Loucy (cell line): ENCODE measurements around the gene CACNB3.

ENCODE experiments used
- H2AFZ ChIP-seq: fragments of 200-600 bp; sonication (generic); 2 replicates; pipeline ENCODE4 v1.6.0; 2016; ENCODE audit warnings: antibody characterized with exemption, mild to moderate bottlenecking, low read length, moderate library complexity
- H3F3A ChIP-seq: fragments of 200-600 bp; 2 replicates; pipeline ENCODE4 v1.6.0; 2016; ENCODE audit warnings: antibody characterized with exemption, low read depth, mild to moderate bottlenecking
- H3K27me3 ChIP-seq: fragments of 200-600 bp; sonication (generic); 2 replicates; pipeline ENCODE4 v1.6.1; 2014; ENCODE audit warnings: low read length, mild to moderate bottlenecking; ENCODE audit not compliant: insufficient read depth, poor library complexity, severe bottlenecking
- H3K36me3 ChIP-seq: fragments of 200-600 bp; sonication (generic); 2 replicates; pipeline ENCODE4 v1.6.1; 2016; ENCODE audit warnings: low read length; ENCODE audit not compliant: insufficient read depth
- H3K4me1 ChIP-seq: fragments of 200-600 bp; sonication (generic); 2 replicates; pipeline ENCODE4 v1.5.1; 2014; ENCODE audit warnings: low read length, mild to moderate bottlenecking; ENCODE audit not compliant: insufficient read depth, poor library complexity, severe bottlenecking
- H3K4me2 ChIP-seq: fragments of 200-600 bp; sonication (generic); 2 replicates; pipeline ENCODE4 v1.6.0; 2014; ENCODE audit warnings: antibody characterized with exemption, low read length, low read depth, mild to moderate bottlenecking; ENCODE audit not compliant: poor library complexity, severe bottlenecking
- H3K4me3 ChIP-seq: fragments of 200-600 bp; sonication (generic); 2 replicates; pipeline ENCODE4 v1.5.1; 2014; ENCODE audit warnings: low read length, mild to moderate bottlenecking, mixed read lengths; ENCODE audit not compliant: poor library complexity, severe bottlenecking
- H3K79me2 ChIP-seq: fragments of 200-600 bp; sonication (generic); 2 replicates; pipeline ENCODE4 v1.6.1; 2014; ENCODE audit warnings: low read length; ENCODE audit not compliant: insufficient read depth
- H3K9ac ChIP-seq: fragments of 200-600 bp; sonication (generic); 2 replicates; pipeline ENCODE4 v1.6.0; 2014; ENCODE audit warnings: mild to moderate bottlenecking, low read depth, low read length, moderate library complexity; ENCODE audit not compliant: poor library complexity, severe bottlenecking
- H3K9me2 ChIP-seq: fragments of 200-600 bp; sonication (generic); replicated peaks from 2 replicates; pipeline ENCODE4 v1.6.1; 2016; ENCODE audit warnings: low read depth, low read length, mixed read lengths
- H3K9me3 ChIP-seq: fragments of 200-600 bp; sonication (generic); 2 replicates; pipeline ENCODE4 v1.6.1; 2014; ENCODE audit warnings: mild to moderate bottlenecking, antibody characterized with exemption, low read length, low read depth; ENCODE audit not compliant: insufficient read depth
- H4K20me1 ChIP-seq: fragments of 200-600 bp; sonication (generic); 2 replicates; pipeline ENCODE4 v1.6.0; 2014; ENCODE audit warnings: antibody characterized with exemption, low read length, mild to moderate bottlenecking; ENCODE audit not compliant: insufficient read depth, poor library complexity, severe bottlenecking
- EZH2phosphoT487 ChIP-seq: fragments of 200-600 bp; IDR thresholded peaks from 2 replicates; pipeline ENCODE4 v1.6.1; 2018; ENCODE audit warnings: antibody characterized with exemption, mild to moderate bottlenecking, moderate library complexity, borderline replicate concordance
- TF ChIP-seq, protein P1 (sequence below): fragments of 200-600 bp; sonication (generic); conservative IDR thresholded peaks from 2 replicates; pipeline ENCODE4 v1.5.1; 2014; ENCODE audit warnings: mild to moderate bottlenecking, antibody characterized with exemption, low read length

Gene CACNB3

DNA sequence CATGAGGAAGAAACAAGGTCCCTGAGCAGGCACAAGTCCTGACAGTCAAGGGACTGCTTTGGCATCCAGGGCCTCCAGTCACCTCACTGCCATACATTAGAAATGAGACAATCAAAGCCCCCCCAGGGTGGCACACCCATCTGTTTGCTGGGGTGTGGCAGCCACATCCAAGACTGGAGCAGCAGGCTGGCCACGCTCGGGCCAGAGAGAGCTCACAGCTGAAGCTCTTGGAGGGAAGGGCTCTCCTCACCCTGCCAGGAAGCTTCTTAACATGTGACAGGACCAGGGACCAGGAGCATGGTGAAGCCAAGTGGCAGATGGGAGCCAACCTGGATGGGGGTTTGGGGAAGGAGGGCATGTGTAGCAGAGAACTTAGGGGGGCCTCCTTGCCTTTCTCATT, 10.0 kb downstream of the CACNB3 start:
- Histone ChIP-seq H3K36me3 (peaks cover 57% of the 10 kb centered on the region; the same call in 1 of the 2 replicates), H3K4me3 (no peak overlapping the region), H3K9ac (no peak overlapping the region), H2AFZ (no peak overlapping the region), H3K9me3 (no peaks in the 10 kb centered on the region), H3K4me2 (no peak overlapping the region), H3K27me3 (no peaks in the 10 kb centered on the region), H4K20me1 (no peaks in the 10 kb centered on the region), H3K4me1 (no peaks in the 10 kb centered on the region), H3F3A (no peaks in the 10 kb centered on the region), H3K79me2 (no peaks in the 10 kb centered on the region), H3K9me2 (no peaks in the 10 kb centered on the region)
- TF ChIP-seq, protein P1, sequence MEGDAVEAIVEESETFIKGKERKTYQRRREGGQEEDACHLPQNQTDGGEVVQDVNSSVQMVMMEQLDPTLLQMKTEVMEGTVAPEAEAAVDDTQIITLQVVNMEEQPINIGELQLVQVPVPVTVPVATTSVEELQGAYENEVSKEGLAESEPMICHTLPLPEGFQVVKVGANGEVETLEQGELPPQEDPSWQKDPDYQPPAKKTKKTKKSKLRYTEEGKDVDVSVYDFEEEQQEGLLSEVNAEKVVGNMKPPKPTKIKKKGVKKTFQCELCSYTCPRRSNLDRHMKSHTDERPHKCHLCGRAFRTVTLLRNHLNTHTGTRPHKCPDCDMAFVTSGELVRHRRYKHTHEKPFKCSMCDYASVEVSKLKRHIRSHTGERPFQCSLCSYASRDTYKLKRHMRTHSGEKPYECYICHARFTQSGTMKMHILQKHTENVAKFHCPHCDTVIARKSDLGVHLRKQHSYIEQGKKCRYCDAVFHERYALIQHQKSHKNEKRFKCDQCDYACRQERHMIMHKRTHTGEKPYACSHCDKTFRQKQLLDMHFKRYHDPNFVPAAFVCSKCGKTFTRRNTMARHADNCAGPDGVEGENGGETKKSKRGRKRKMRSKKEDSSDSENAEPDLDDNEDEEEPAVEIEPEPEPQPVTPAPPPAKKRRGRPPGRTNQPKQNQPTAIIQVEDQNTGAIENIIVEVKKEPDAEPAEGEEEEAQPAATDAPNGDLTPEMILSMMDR: no peak
- no peak for TF ChIP-seq EZH2phosphoT487

- no peaks in the 10 kb centered on the region for H3F3A ChIP-seq
- no peaks in the 10 kb centered on the region for H3K9me3 ChIP-seq
- no peak overlapping the region for H3K9ac ChIP-seq
- H4K20me1 ChIP-seq: no peaks in the 10 kb centered on the region
- H3K4me3 ChIP-seq: no peak overlapping the region
- no peaks in the 10 kb centered on the region for H3K79me2 ChIP-seq
- TF ChIP-seq, protein P1: no peak
- TF ChIP-seq EZH2phosphoT487: no peak
- H3K4me2 ChIP-seq: no peak overlapping the region
- peaks cover 64% of the 10 kb centered on the region; the same call in 1 of the 2 replicates for H3K36me3 ChIP-seq
- H3K9me2 ChIP-seq: no peaks in the 10 kb centered on the region
- H3K4me1 ChIP-seq: no peaks in the 10 kb centered on the region
- no peak overlapping the region for H2AFZ ChIP-seq
- no peaks in the 10 kb centered on the region for H3K27me3 ChIP-seq
Measured at GRCh38 chr12:48828841-48829575, 10.7 kb downstream of the CACNB3 start.

- no peak overlapping the region for H3K9ac ChIP-seq
- no peaks in the 10 kb centered on the region for H3F3A ChIP-seq
- H3K9me3 ChIP-seq: no peaks in the 10 kb centered on the region
- H3K9me2 ChIP-seq: no peaks in the 10 kb centered on the region
- peaks cover 76% of the 10 kb centered on the region; the same call in 1 of the 2 replicates for H3K36me3 ChIP-seq
- TF ChIP-seq, protein P1: no peak
- TF ChIP-seq EZH2phosphoT487: no peak
- no peaks in the 10 kb centered on the region for H4K20me1 ChIP-seq
- H3K4me1 ChIP-seq: no peaks in the 10 kb centered on the region
- no peak overlapping the region for H3K4me3 ChIP-seq
- no peak overlapping the region for H3K4me2 ChIP-seq
- no peaks in the 10 kb centered on the region for H3K79me2 ChIP-seq
- H2AFZ ChIP-seq: no peak overlapping the region
- H3K27me3 ChIP-seq: no peaks in the 10 kb centered on the region
Measured at GRCh38 chr12:48831257-48831656, 13.0 kb downstream of the CACNB3 start.
